MCF 10A (cell line): Measurements from ENCODE around the gene RHCE. TPM values are rescaled to one million over a fixed set of nuclear protein-coding genes. Genes with fewer than 3 reads are reported as not detected.
A peak's percentile ranks its signal among the peaks of the same experiment; 100 is the strongest.

Source experiments
- BruUV-seq: library from RNA; stranded (reverse); fragments of 400-500 nt; replicated peaks from 2 replicates; lab custom pipeline; 2021; lab: Mats Ljungman, UMichigan
- CTCF ChIA-PET: fragments of 300-600 bp; sonication (Branson Sonifier 250); formaldehyde crosslinking; extraction: SDS; loops from one replicate; lab custom pipeline; 2021; ENCODE audit warnings: antibody characterized with exemption, inconsistent platforms; lab: Yijun Ruan, JAX
- POLR2A ChIA-PET: fragments of 300-600, 350-650 bp; sonication (Branson Sonifier 250); formaldehyde crosslinking; extraction: SDS; loops from one replicate; lab custom pipeline; 2020; ENCODE audit warnings: antibody characterized with exemption, inconsistent platforms; lab: Yijun Ruan, JAX
- DNase-seq: peaks from one replicate; pipeline ENCODE4 v3.0.0-alpha.2; 2018; ENCODE audit not compliant: unreplicated experiment
- H3K27ac Mint-ChIP-seq: one replicate; pipeline ENCODE4 v1.8.0; 2022; ENCODE audit warnings: mild to moderate bottlenecking, low read depth, mixed read lengths; ENCODE audit not compliant: unreplicated experiment
- H3K27me3 Mint-ChIP-seq: one replicate; pipeline ENCODE4 v1.8.0; 2022; ENCODE audit warnings: mixed read lengths; ENCODE audit not compliant: insufficient read depth, unreplicated experiment
- H3K36me3 Mint-ChIP-seq: one replicate; pipeline ENCODE4 v1.8.0; 2022; ENCODE audit warnings: mild to moderate bottlenecking, moderate library complexity, mixed read lengths; ENCODE audit not compliant: insufficient read depth, unreplicated experiment
- H3K4me1 Mint-ChIP-seq: one replicate; pipeline ENCODE4 v1.8.0; 2022; ENCODE audit warnings: mixed read lengths; ENCODE audit not compliant: insufficient read depth, unreplicated experiment
- H3K4me3 Mint-ChIP-seq: one replicate; pipeline ENCODE4 v1.8.0; 2022; ENCODE audit warnings: mild to moderate bottlenecking, moderate library complexity, mixed read lengths; ENCODE audit not compliant: unreplicated experiment
- H3K9me3 Mint-ChIP-seq: one replicate; pipeline ENCODE4 v1.8.0; 2022; ENCODE audit warnings: mixed read lengths; ENCODE audit not compliant: unreplicated experiment
- CTCF ChIP-seq: fragments of 200-600 bp; IDR thresholded peaks from one replicate; pipeline ENCODE4 v1.8.0; 2022; ENCODE audit warnings: antibody characterized with exemption, mild to moderate bottlenecking; ENCODE audit not compliant: unreplicated experiment
- intact Hi-C: fragments of 100-400 bp; cut with micrococcal nuclease; formaldehyde crosslinking; loops from 2 replicates; pipeline ENCODE4 v1.14.1; 2022
- total RNA-seq: library from RNA; stranded (reverse); gene quantifications from 2 replicates; pipeline ENCODE4 v1.2.3, GENCODE V29; 2022

RHCE gene
- total RNA-seq, 1 experiment from 2014 or later: 0.61 TPM

GRCh38 chr1:25435397-25436108, 14.9 kb upstream of the RHCE start:
- ChIA-PET CTCF (interaction anchor here (1.9 kb wide), 1 partner anchor 85 kb away, joined by 6 read pairs; no protein-coding TSS in a partner anchor), POLR2A (interaction anchor here (0.5 to 1.5 kb wide), 8 partner anchors 10 to 437 kb away, joined by 3 to 5 read pairs (median 3); partner anchors contain the start of genes MTFR1L and RSRP1)
- TF ChIP-seq CTCF: no peak
- DNase-seq: peak; percentile 58
- BruUV-seq: no TSS peak
- intact Hi-C loops: no loop called here
- Mint-ChIP-seq H3K27me3 (no peaks in the 10 kb centered on the region), H3K9me3 (no peaks in the 10 kb centered on the region), H3K36me3 (no peaks in the 10 kb centered on the region), H3K27ac (peak overlapping the region; percentile 39), H3K4me3 (peak overlapping the region; percentile 56), H3K4me1 (peaks cover 36% of the 10 kb centered on the region)

- intact Hi-C loops: no loop called here
- Mint-ChIP-seq H3K27me3 (no peaks in the 10 kb centered on the region), H3K9me3 (no peaks in the 10 kb centered on the region), H3K4me3 (no peak overlapping the region), H3K36me3 (no peaks in the 10 kb centered on the region), H3K27ac (no peak overlapping the region), H3K4me1 (peaks cover 36% of the 10 kb centered on the region)
- ChIA-PET CTCF (interaction anchor here (1.1 to 1.8 kb wide), 2 partner anchors 43 to 139 kb away, joined by 3 to 4 read pairs; no protein-coding TSS in a partner anchor), POLR2A (interaction anchor here (4.0 kb wide), 1 partner anchor 8 kb away, joined by 23 read pairs; no protein-coding TSS in a partner anchor)
- no peak for TF ChIP-seq CTCF
- no TSS peak for BruUV-seq
- no peak for DNase-seq
Measured at GRCh38 chr1:25433389-25434186, 13.0 kb upstream of the RHCE start.

GRCh38 chr1:25432749-25433388, 12.2 kb upstream of the RHCE start:
- intact Hi-C loops: no loop called here
- Mint-ChIP-seq H3K9me3 (no peaks in the 10 kb centered on the region), H3K27ac (no peak overlapping the region), H3K4me1 (peaks cover 36% of the 10 kb centered on the region), H3K4me3 (no peak overlapping the region), H3K27me3 (no peaks in the 10 kb centered on the region), H3K36me3 (no peaks in the 10 kb centered on the region)
- ChIA-PET POLR2A (interaction anchor here (0.5 to 4.0 kb wide), 6 partner anchors 9 to 917 kb away, joined by 3 to 23 read pairs (median 8); partner anchors contain the start of genes RSRP1 and SYF2), CTCF (interaction anchor here (0.7 to 1.8 kb wide), 2 partner anchors 43 to 557 kb away, joined by 4 read pairs; no protein-coding TSS in a partner anchor)
- BruUV-seq: no TSS peak
- no peak for TF ChIP-seq CTCF
- no peak for DNase-seq
